Loucy (cell line): ENCODE data around the gene MINPP1.

Experiments
- H2AFZ ChIP-seq: fragments of 200-600 bp; sonication (generic); 2 replicates; pipeline ENCODE4 v1.6.0; 2016; ENCODE audit warnings: antibody characterized with exemption, mild to moderate bottlenecking, low read length, moderate library complexity
- H3F3A ChIP-seq: fragments of 200-600 bp; 2 replicates; pipeline ENCODE4 v1.6.0; 2016; ENCODE audit warnings: antibody characterized with exemption, low read depth, mild to moderate bottlenecking
- H3K27me3 ChIP-seq: fragments of 200-600 bp; sonication (generic); 2 replicates; pipeline ENCODE4 v1.6.1; 2014; ENCODE audit warnings: low read length, mild to moderate bottlenecking; ENCODE audit not compliant: insufficient read depth, poor library complexity, severe bottlenecking
- H3K36me3 ChIP-seq: fragments of 200-600 bp; sonication (generic); 2 replicates; pipeline ENCODE4 v1.6.1; 2016; ENCODE audit warnings: low read length; ENCODE audit not compliant: insufficient read depth
- H3K4me1 ChIP-seq: fragments of 200-600 bp; sonication (generic); 2 replicates; pipeline ENCODE4 v1.5.1; 2014; ENCODE audit warnings: low read length, mild to moderate bottlenecking; ENCODE audit not compliant: insufficient read depth, poor library complexity, severe bottlenecking
- H3K4me2 ChIP-seq: fragments of 200-600 bp; sonication (generic); 2 replicates; pipeline ENCODE4 v1.6.0; 2014; ENCODE audit warnings: antibody characterized with exemption, low read length, low read depth, mild to moderate bottlenecking; ENCODE audit not compliant: poor library complexity, severe bottlenecking
- H3K4me3 ChIP-seq: fragments of 200-600 bp; sonication (generic); 2 replicates; pipeline ENCODE4 v1.5.1; 2014; ENCODE audit warnings: low read length, mild to moderate bottlenecking, mixed read lengths; ENCODE audit not compliant: poor library complexity, severe bottlenecking
- H3K79me2 ChIP-seq: fragments of 200-600 bp; sonication (generic); 2 replicates; pipeline ENCODE4 v1.6.1; 2014; ENCODE audit warnings: low read length; ENCODE audit not compliant: insufficient read depth
- H3K9ac ChIP-seq: fragments of 200-600 bp; sonication (generic); 2 replicates; pipeline ENCODE4 v1.6.0; 2014; ENCODE audit warnings: mild to moderate bottlenecking, low read depth, low read length, moderate library complexity; ENCODE audit not compliant: poor library complexity, severe bottlenecking
- H3K9me2 ChIP-seq: fragments of 200-600 bp; sonication (generic); replicated peaks from 2 replicates; pipeline ENCODE4 v1.6.1; 2016; ENCODE audit warnings: low read depth, low read length, mixed read lengths
- H3K9me3 ChIP-seq: fragments of 200-600 bp; sonication (generic); 2 replicates; pipeline ENCODE4 v1.6.1; 2014; ENCODE audit warnings: mild to moderate bottlenecking, antibody characterized with exemption, low read length, low read depth; ENCODE audit not compliant: insufficient read depth
- H4K20me1 ChIP-seq: fragments of 200-600 bp; sonication (generic); 2 replicates; pipeline ENCODE4 v1.6.0; 2014; ENCODE audit warnings: antibody characterized with exemption, low read length, mild to moderate bottlenecking; ENCODE audit not compliant: insufficient read depth, poor library complexity, severe bottlenecking
- CTCF ChIP-seq: fragments of 200-600 bp; sonication (generic); conservative IDR thresholded peaks from 2 replicates; pipeline ENCODE4 v1.5.1; 2014; ENCODE audit warnings: mild to moderate bottlenecking, antibody characterized with exemption, low read length
- EZH2phosphoT487 ChIP-seq: fragments of 200-600 bp; IDR thresholded peaks from 2 replicates; pipeline ENCODE4 v1.6.1; 2018; ENCODE audit warnings: antibody characterized with exemption, mild to moderate bottlenecking, moderate library complexity, borderline replicate concordance

MINPP1 gene

GRCh38 chr10:87565010-87565409 lies 60.3 kb downstream of the MINPP1 start:
- TF ChIP-seq CTCF (no peak), EZH2phosphoT487 (no peak)
- no peak overlapping the region for H3K4me3 ChIP-seq

GRCh38 chr10:87575851-87576250 lies 71.2 kb downstream of the MINPP1 start:
- H4K20me1 ChIP-seq, result no peaks in the 10 kb centered on the region
- H3K79me2 ChIP-seq, result no peaks in the 10 kb centered on the region
- H3K9me3 ChIP-seq, result no peaks in the 10 kb centered on the region
- H3K27me3 ChIP-seq, result peaks cover 5% of the 10 kb centered on the region
- no peak overlapping the region for H3K9ac ChIP-seq
- no peaks in the 10 kb centered on the region for H3K4me1 ChIP-seq
- no peak overlapping the region for H3K4me2 ChIP-seq
- H3K4me3 ChIP-seq, result no peak overlapping the region
- no peak for TF ChIP-seq CTCF
- no peak for TF ChIP-seq EZH2phosphoT487
- H3K36me3 ChIP-seq, result no peaks in the 10 kb centered on the region
- H3K9me2 ChIP-seq, result no peaks in the 10 kb centered on the region
- H2AFZ ChIP-seq, result no peak overlapping the region
- H3F3A ChIP-seq, result no peaks in the 10 kb centered on the region

More at GRCh38 chr10:87565010-87565409, 60.3 kb downstream of the MINPP1 start:
- Histone ChIP-seq H3F3A (no peaks in the 10 kb centered on the region), H3K4me2 (no peak overlapping the region), H3K9me3 (peaks cover 6% of the 10 kb centered on the region; the same call in 1 of the 2 replicates), H3K4me1 (no peaks in the 10 kb centered on the region), H2AFZ (no peak overlapping the region), H3K9ac (no peak overlapping the region), H4K20me1 (no peaks in the 10 kb centered on the region), H3K79me2 (no peaks in the 10 kb centered on the region), H3K27me3 (no peaks in the 10 kb centered on the region), H3K36me3 (no peaks in the 10 kb centered on the region), H3K9me2 (no peaks in the 10 kb centered on the region)

- H3F3A ChIP-seq, result no peaks in the 10 kb centered on the region
- H3K27me3 ChIP-seq, result peaks cover 5% of the 10 kb centered on the region
- no peak overlapping the region for H3K9ac ChIP-seq
- H4K20me1 ChIP-seq, result no peaks in the 10 kb centered on the region
- no peak overlapping the region for H2AFZ ChIP-seq
- no peaks in the 10 kb centered on the region for H3K9me2 ChIP-seq
- H3K36me3 ChIP-seq, result no peaks in the 10 kb centered on the region
- no peaks in the 10 kb centered on the region for H3K4me1 ChIP-seq
- TF ChIP-seq CTCF, result no peak
- TF ChIP-seq EZH2phosphoT487, result no peak
- H3K9me3 ChIP-seq, result no peaks in the 10 kb centered on the region
- H3K4me2 ChIP-seq, result no peak overlapping the region
- no peaks in the 10 kb centered on the region for H3K79me2 ChIP-seq
- no peak overlapping the region for H3K4me3 ChIP-seq
Measured at GRCh38 chr10:87578160-87578841, 73.6 kb downstream of the MINPP1 start.
